ENCODE measurements around the gene ATP6V1D. TPM values are rescaled to one million over a fixed set of nuclear protein-coding genes. Genes with fewer than 3 reads are reported as not detected.

Gene ATP6V1D
- total RNA-seq, 2 experiments from 2014 or later, result 32.4 to 33.5 TPM

DNA sequence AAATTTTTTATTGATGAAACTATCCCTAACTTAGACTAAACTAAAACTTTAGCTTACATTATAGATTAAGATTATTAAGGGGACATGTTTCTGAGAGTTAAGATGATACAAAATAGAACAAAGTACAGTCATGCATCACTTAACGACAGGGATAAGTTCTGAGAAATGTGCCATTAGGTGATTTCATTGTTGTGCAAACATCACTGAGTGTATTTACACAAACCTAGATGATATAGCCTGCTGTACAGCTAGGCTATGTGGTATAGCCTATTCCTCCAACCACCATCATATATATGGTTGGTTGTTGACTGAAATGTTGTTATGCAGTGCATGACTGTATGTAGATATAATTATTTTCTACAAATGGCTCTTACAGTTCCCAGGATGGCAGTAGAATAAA is 46.5 kb downstream of the ATP6V1D start:
- H3K27me3 Mint-ChIP-seq, result no peaks in the 10 kb centered on the region
- no peaks in the 10 kb centered on the region for H3K4me1 Mint-ChIP-seq
- H3K27ac Mint-ChIP-seq, result no peak overlapping the region
- H3K36me3 Mint-ChIP-seq, result no peaks in the 10 kb centered on the region
- DNase-seq, result no peak
- no peaks in the 10 kb centered on the region for H3K9me3 Mint-ChIP-seq (ENCODE audit: low read depth)
- CTCF ChIA-PET, result no interaction called here
- ATAC-seq, result no peak
- no peak overlapping the region for H3K4me3 Mint-ChIP-seq

GRCh38 chr14:67311868-67312267 is 47.7 kb downstream of the ATP6V1D start:
- no peak overlapping the region for H3K27ac Mint-ChIP-seq
- H3K4me1 Mint-ChIP-seq, result no peaks in the 10 kb centered on the region
- no peak for ATAC-seq
- no peaks in the 10 kb centered on the region for H3K27me3 Mint-ChIP-seq
- no peak for DNase-seq
- no peaks in the 10 kb centered on the region for H3K9me3 Mint-ChIP-seq (ENCODE audit: low read depth)
- H3K36me3 Mint-ChIP-seq, result peaks cover 2% of the 10 kb centered on the region
- H3K4me3 Mint-ChIP-seq, result no peak overlapping the region
- CTCF ChIA-PET, result interaction anchor here (1.4 kb wide), 1 partner anchor 26 kb away, joined by 5 read pairs; no protein-coding TSS in a partner anchor

Other genes starting within 250 kb of the ATP6V1D start
- not detected for gene GARIN2, start 170.4 kb downstream of the ATP6V1D start, total RNA-seq
- 1 to 10 TPM; 4.9 to 5.5 TPM for gene PALS1, start 118.4 kb downstream of the ATP6V1D start, total RNA-seq
- 100 to 1,000 TPM; 145 to 189 TPM for gene EIF2S1, start 524 bp upstream of the ATP6V1D start, total RNA-seq
- under 1 TPM in 1 of 2 experiments, not detected in 1; 0.44 TPM for gene PLEK2, start 52.4 kb upstream of the ATP6V1D start, total RNA-seq
- 1 to 10 TPM; 5.1 to 7.0 TPM for gene TMEM229B, start 128.9 kb upstream of the ATP6V1D start, total RNA-seq
- gene PLEKHH1, start 173.5 kb upstream of the ATP6V1D start, total RNA-seq, result under 1 TPM; 0.19 to 0.79 TPM
- 10 to 100 TPM; 16.3 to 17.1 TPM for gene PIGH, start 240.5 kb upstream of the ATP6V1D start, total RNA-seq